Heart left ventricle (tissue), 16 donors: Measurements from ENCODE around the gene NABP1. TPM values are rescaled to one million over a fixed set of nuclear protein-coding genes. Genes with fewer than 3 reads are reported as not detected.

ENCODE experiments used
- ATAC-seq, 4 donors: fragments of 200-7000 bp; cut with Tn5 transposase; one replicate each; pipeline ENCODE4 v1.9.1; 2020 to 2022; ENCODE audit warnings: moderate library complexity in 4 of 4, mild to moderate bottlenecking in 3 of 4, moderate number of reproducible peaks in 1 of 4
- DNase-seq, 5 donors: peaks; one replicate each; pipeline ENCODE4 v3.0.0-alpha.2; 2020
- H3K27ac ChIP-seq, 12 donors: fragments of 200-600 bp; sonication (generic) in 4 of 12; one replicate each; pipeline versions ENCODE4 v1.5.0 to v1.8.0; 2016 to 2022; ENCODE audit warnings: mild to moderate bottlenecking in 2 of 12
- H3K27me3 ChIP-seq, 9 donors: fragments of 200-600 bp; sonication (generic) in 2 of 9; one replicate each; pipeline versions ENCODE4 v1.5.1 to v1.8.0; 2016 to 2022; ENCODE audit warnings: mild to moderate bottlenecking in 3 of 9
- H3K36me3 ChIP-seq, 9 donors: fragments of 200-600 bp; sonication (generic) in 2 of 9; one replicate each; pipeline versions ENCODE4 v1.5.0 to v1.8.0; 2018 to 2022; ENCODE audit warnings: mild to moderate bottlenecking in 2 of 9
- H3K4me1 ChIP-seq, 12 donors: fragments of 200-600 bp; sonication (generic) in 4 of 12; one replicate each; pipeline versions ENCODE4 v1.5.0 to v1.8.0; 2016 to 2022; ENCODE audit warnings: mild to moderate bottlenecking in 3 of 12
- H3K4me3 ChIP-seq, 12 donors: fragments of 200-600 bp; sonication (generic) in 4 of 12; one replicate each; pipeline versions ENCODE4 v1.5.0 to v1.8.0; 2017 to 2022; ENCODE audit warnings: mild to moderate bottlenecking in 9 of 12, moderate library complexity in 4 of 12
- H3K9me3 ChIP-seq, 12 donors: fragments of 200-600 bp; sonication (generic) in 4 of 12; one replicate each; pipeline versions ENCODE4 v1.5.0 to v1.8.0; 2016 to 2022; ENCODE audit warnings: mild to moderate bottlenecking in 1 of 12
- POLR2A ChIP-seq, 2 donors: fragments of 450-650 bp; IDR thresholded peaks; one replicate each; pipeline ENCODE4 v1.6.1; 2017; ENCODE audit warnings: antibody characterized with exemption in 2 of 2, mild to moderate bottlenecking in 2 of 2, moderate library complexity in 2 of 2
- WGBS, 4 donors: extraction: QIAGEN DNeasy Blood & Tissue Kit in 2 of 4; methylation state at CpG; one replicate each; pipeline versions ENCODE4 v1.1.5 to v1.1.7; 2013 to 2018; 5-methylcytosine and 5-hydroxymethylcytosine counted together
- intact Hi-C, 10 donors: fragments of 100-400 bp; cut with DNase I; formaldehyde crosslinking; loops; one replicate each; pipeline versions ENCODE4 v1.11.1 to v1.14.2; 2022
- polyA plus RNA-seq, 2 donors: library from polyadenylated mRNA; stranded (reverse); fragments of 200-250 nt; gene quantifications; one replicate each; pipeline ENCODE4 v1.2.3, GENCODE V29; 2013
- total RNA-seq, 9 donors: library from RNA; depleted of rRNA in 2 of 9; stranded (reverse); fragments of >200 nt in 2 of 9; fragmentation: NEBNext Ultra II Directional in 3 of 9; extraction: Animal tissue kit (Norgen Biotek cat#: 25700) in 3 of 9; gene quantifications; one replicate each; pipeline versions ENCODE4 v1.1.0 to v1.2.4, GENCODE V29; 2016 to 2023
- TF ChIP-seq, protein P1 (sequence below), 12 donors: fragments of 200-600 bp; sonication (generic) in 4 of 12; IDR thresholded peaks; one replicate each; pipeline versions ENCODE4 v1.5.0 to v1.8.0; 2018 to 2022; ENCODE audit warnings: antibody characterized with exemption in 12 of 12, mild to moderate bottlenecking in 5 of 12
- donor health status: ischemic (EF 13 %, LVEDD 7.1; RV severe dilation, severe dysfunction).
- donor health status: healthy with polysubstance abuse.
- donor health status: DM: no; HTN: yes; CAD: no.
- donor health status: DM: no; HTN: no; CAD: no.
- donor health status: ischemic (EF 25% LVEDD 6.9; RV normal size, moderate dysfunction).
- donor health status: ischemic (EF 25% LVEDD 5.7; RV mildly dilated, moderate dysfunction).
- donor health status: healthy.
- donor health status: DM: yes; HTN: yes; CAD: no.
- donor health status: ischemic (EF 35%, LVEDD 5.7; RV mildly dilated, moderate dysfunction).
- donor health status: nonischemic (EF 11% LVEDD 7.7; RV severe dilation, severe dysfunction).
- donor health status: DM: yes; HTN: yes; CAD: no.
- donor health status: PGD.
- donor health status: ischemic (EF 29% LVEDD 5.4; RV normal size, mild dysfunction).
- donor health status: nonischemic (EF 23%, LVEDD 6.1; RV moderate dilation, normal function).

The NABP1 gene
- total and polyA plus RNA-seq, 11 donors: 1.5 to 36.3 (median 3.3) TPM

DNA sequence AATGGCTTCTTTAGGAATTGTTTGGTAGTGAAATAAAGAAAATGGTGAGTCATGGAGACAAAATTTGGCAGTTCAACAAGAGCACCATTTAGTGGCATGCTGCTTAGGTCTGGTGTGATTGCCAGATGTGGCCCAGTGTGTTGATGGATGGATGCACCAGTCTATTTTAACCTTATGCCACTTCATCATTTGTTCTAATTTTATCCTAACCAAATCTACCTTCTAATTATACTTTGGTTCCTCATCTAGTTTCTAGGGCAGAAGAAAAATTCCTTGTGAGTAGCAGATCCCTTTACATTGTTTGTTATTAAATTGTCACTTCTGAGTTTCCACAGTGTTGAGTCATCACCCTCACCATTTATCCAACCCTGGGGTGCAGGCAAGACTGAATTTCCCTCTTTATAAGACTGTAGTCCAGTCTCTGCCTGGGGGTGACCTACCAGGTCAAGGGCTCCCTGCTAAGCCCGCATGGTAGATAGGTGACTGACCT lies 32.5 kb downstream of the NABP1 start:
- intact Hi-C loops: no loop called here
- Histone ChIP-seq H3K4me1 (no peaks in the 10 kb centered on the region), H3K27me3 (no peaks in the 10 kb centered on the region), H3K36me3 (no peaks in the 10 kb centered on the region), H3K9me3 (no peaks in the 10 kb centered on the region), H3K27ac (no peak overlapping the region), H3K4me3 (no peak overlapping the region)
- WGBS, 4 donors: 75 to 92% (median 86%) methylated on average over 1 of the region's 1 CpG
- DNase-seq (no peak), ATAC-seq (no peak)
- TF ChIP-seq, protein P1, sequence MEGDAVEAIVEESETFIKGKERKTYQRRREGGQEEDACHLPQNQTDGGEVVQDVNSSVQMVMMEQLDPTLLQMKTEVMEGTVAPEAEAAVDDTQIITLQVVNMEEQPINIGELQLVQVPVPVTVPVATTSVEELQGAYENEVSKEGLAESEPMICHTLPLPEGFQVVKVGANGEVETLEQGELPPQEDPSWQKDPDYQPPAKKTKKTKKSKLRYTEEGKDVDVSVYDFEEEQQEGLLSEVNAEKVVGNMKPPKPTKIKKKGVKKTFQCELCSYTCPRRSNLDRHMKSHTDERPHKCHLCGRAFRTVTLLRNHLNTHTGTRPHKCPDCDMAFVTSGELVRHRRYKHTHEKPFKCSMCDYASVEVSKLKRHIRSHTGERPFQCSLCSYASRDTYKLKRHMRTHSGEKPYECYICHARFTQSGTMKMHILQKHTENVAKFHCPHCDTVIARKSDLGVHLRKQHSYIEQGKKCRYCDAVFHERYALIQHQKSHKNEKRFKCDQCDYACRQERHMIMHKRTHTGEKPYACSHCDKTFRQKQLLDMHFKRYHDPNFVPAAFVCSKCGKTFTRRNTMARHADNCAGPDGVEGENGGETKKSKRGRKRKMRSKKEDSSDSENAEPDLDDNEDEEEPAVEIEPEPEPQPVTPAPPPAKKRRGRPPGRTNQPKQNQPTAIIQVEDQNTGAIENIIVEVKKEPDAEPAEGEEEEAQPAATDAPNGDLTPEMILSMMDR (IDR thresholded peaks at IDR 0.05): no peak
- TF ChIP-seq POLR2A (IDR thresholded peaks at IDR 0.05): no peak

DNA sequence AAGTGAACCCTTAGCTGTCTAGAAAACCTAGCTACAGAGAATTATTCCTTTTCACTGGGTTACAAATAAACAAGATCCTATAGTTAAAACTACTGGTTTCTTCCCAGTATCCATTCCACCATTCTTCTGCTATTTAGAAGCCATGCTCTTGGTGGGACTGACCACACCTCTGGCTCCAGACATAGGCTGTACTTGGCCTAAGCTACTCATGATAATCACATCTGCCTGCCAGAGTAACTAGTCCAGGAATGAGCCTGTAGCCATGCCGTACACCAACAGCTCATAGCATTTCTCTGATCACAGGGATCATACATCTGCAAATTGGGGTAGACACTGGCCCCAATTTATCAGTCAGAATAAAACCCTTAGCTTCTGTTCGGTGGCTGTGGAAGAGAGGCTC lies 33.7 kb downstream of the NABP1 start:
- no peak for ATAC-seq
- 86 to 95% (median 86%) methylated on average over 2 of the region's 2 CpGs for WGBS, 4 donors
- Histone ChIP-seq H3K4me3 (no peak overlapping the region), H3K27ac (no peak overlapping the region), H3K27me3 (no peaks in the 10 kb centered on the region), H3K9me3 (no peaks in the 10 kb centered on the region), H3K4me1 (no peaks in the 10 kb centered on the region), H3K36me3 (no peaks in the 10 kb centered on the region)
- DNase-seq: no peak
- TF ChIP-seq, protein P1 (IDR thresholded peaks at IDR 0.05): no peak
- TF ChIP-seq POLR2A (IDR thresholded peaks at IDR 0.05): no peak
- intact Hi-C loops: no loop called here

DNA sequence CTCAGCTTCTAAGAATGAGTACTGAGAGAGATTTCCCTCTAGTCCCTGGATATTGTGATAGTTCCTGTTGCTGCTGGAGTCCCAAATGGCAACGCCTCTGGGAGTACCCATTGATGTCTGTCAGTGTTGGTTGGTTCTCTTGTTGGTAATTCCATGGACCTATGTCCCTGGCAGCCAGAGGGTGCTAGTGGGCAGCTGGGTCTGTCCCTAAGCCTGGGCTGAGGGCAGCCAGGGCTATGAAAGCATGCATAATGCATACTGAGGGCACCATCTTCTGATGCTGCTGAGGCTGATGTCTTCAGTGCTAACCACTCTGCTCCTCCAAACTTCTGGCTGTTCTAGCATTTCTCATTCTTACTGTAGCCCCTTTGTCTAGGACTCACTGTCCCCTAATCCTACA lies 35.9 kb downstream of the NABP1 start:
- intact Hi-C loops: no loop called here
- TF ChIP-seq POLR2A (IDR thresholded peaks at IDR 0.05): no peak
- TF ChIP-seq, protein P1 (IDR thresholded peaks at IDR 0.05): no peak
- Histone ChIP-seq H3K27me3 (no peaks in the 10 kb centered on the region), H3K4me3 (no peak overlapping the region), H3K4me1 (no peaks in the 10 kb centered on the region), H3K27ac (no peak overlapping the region), H3K9me3 (no peaks in the 10 kb centered on the region), H3K36me3 (no peaks in the 10 kb centered on the region)
- 40 to 88% (median 65%) methylated on average over 1 of the region's 1 CpG for WGBS, 4 donors
- ATAC-seq (no peak), DNase-seq (no peak)

DNA sequence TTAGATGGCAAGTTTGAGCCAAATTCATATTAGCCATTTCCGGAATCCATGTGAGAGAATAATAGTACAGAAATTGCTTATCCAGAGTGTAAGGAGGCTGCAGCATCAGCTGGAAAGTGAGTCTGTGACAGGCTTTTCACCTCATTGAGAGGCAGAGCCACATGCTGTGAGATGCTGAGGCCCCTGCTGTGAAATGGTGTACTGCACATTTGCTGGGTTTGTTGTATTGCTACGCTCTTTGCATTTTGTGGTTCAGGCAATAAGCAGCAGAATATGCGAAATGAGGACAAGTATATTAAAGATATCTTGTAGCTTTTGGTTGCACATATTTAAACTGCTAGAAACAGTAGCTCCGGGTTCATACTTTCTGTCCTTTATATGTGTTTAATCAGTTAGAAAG lies 37.0 kb downstream of the NABP1 start:
- no peak for DNase-seq
- no peak for TF ChIP-seq POLR2A (IDR thresholded peaks at IDR 0.05)
- TF ChIP-seq, protein P1 (IDR thresholded peaks at IDR 0.05): no peak
- no peaks in the 10 kb centered on the region for H3K4me1 ChIP-seq
- no peak overlapping the region for H3K4me3 ChIP-seq
- no peaks in the 10 kb centered on the region for H3K9me3 ChIP-seq
- intact Hi-C loops: no loop called here
- 90 to 93% (median 91%) methylated on average over 4 of the region's 4 CpGs for WGBS, 4 donors
- H3K27me3 ChIP-seq: no peaks in the 10 kb centered on the region
- ATAC-seq: no peak
- H3K36me3 ChIP-seq: no peaks in the 10 kb centered on the region
- no peak overlapping the region for H3K27ac ChIP-seq
